ENCODE results near the gene FN3KRP. TPM values are rescaled to one million over a fixed set of nuclear protein-coding genes. Genes with fewer than 3 reads are reported as not detected.

FN3KRP gene
- total and polyA plus RNA-seq, 10 of the 15 experiments (the other 5 are each of a cell fraction or from before 2014, with no cell fraction given), result 1.8 to 50.5 (median 26.5) TPM

- DNase-seq (ENCODE audit: low read depth, low spot score) (no peak), FAIRE-seq (no peak), ATAC-seq (no peak)
- H3K4me1 ChIP-seq (ENCODE audit: control insufficient read depth, insufficient read depth, low read length), result no peaks in the 10 kb centered on the region
- intact Hi-C loops (cut with micrococcal nuclease; ENCODE audit: unreplicated experiment) (no loop called here), in situ Hi-C loops (cut with MboI) (no loop called here)
- no peak overlapping the region for H3K4me2 ChIP-seq (ENCODE audit: control insufficient read depth, insufficient read depth)
- ChIA-PET CTCF (no interaction called here), RAD21 (ENCODE audit: unreplicated experiment) (no interaction called here), SMC1A (ENCODE audit: uncharacterized antibody, unreplicated experiment) (no interaction called here), POLR2A (no interaction called here)
- BruUV-seq (replicated peaks), result no TSS peak
- H3K36me3 ChIP-seq (ENCODE audit: control insufficient read depth in 2 of 2, insufficient read depth in 2 of 2, low read length in 1 of 2), result peaks cover 2% of the 10 kb centered on the region in 2 experiments; a peak in 3 of 4 replicates
- no peak overlapping the region for H3K9ac ChIP-seq (ENCODE audit: control insufficient read depth, insufficient read depth, low read length)
- WGBS (ENCODE audit: insufficient coverage, insufficient replicate concordance, low lambda C conversion rate, missing lambda C conversion rate), result 97% methylated on average over 13 of the region's 13 CpGs
- no peaks in the 10 kb centered on the region for H4K20me1 ChIP-seq (ENCODE audit: control insufficient read depth, insufficient read depth)
- no peaks in the 10 kb centered on the region for H3K79me2 ChIP-seq (ENCODE audit: control insufficient read depth, insufficient read depth, low read length)
- no peak overlapping the region for H3K4me3 ChIP-seq
- H3K9me3 ChIP-seq (replicated peaks; ENCODE audit: control insufficient read depth, insufficient read depth, low read length), result peaks cover 7% of the 10 kb centered on the region; the same call in 2 of the 3 replicates
- H3K27me3 ChIP-seq (replicated peaks in 1 of 2; ENCODE audit: control insufficient read depth in 2 of 2, insufficient read depth in 2 of 2, low read length in 1 of 2), result no peaks in the 10 kb centered on the region
- H2AFZ ChIP-seq (ENCODE audit: control insufficient read depth, low read depth, low read length), result no peak overlapping the region
- H3K27ac ChIP-seq (ENCODE audit: control insufficient read depth, insufficient read depth), result no peak overlapping the region
- TF ChIP-seq NKRF (conservative IDR thresholded peaks at IDR 0.05), result no peak
- no peak for TF ChIP-seq CREB1 (IDR thresholded peaks at IDR 0.05; ENCODE audit: low read depth)
- no peak for TF ChIP-seq CREM (IDR thresholded peaks at IDR 0.05; ENCODE audit: low read depth)
- no peak for TF ChIP-seq TCF12 (IDR thresholded peaks at IDR 0.05; ENCODE audit: low read depth, low read length)
- TF ChIP-seq BMI1 (IDR thresholded peaks at IDR 0.05; ENCODE audit: borderline replicate concordance), result no peak
- no peak for TF ChIP-seq PML (IDR thresholded peaks at IDR 0.05; ENCODE audit: low read length)
- no peak for TF ChIP-seq BCL3 (IDR thresholded peaks at IDR 0.05; ENCODE audit: borderline replicate concordance, insufficient read depth, low read depth, low read length, poor library complexity, severe bottlenecking)
- no peak for TF ChIP-seq RUNX3 (IDR thresholded peaks at IDR 0.05; ENCODE audit: low read length)
- TF ChIP-seq SMARCA5 (IDR thresholded peaks at IDR 0.05), result no peak
- no peak for TF ChIP-seq SUPT20H (IDR thresholded peaks at IDR 0.05; ENCODE audit: borderline replicate concordance, control insufficient read depth, low read depth, low read length)
- TF ChIP-seq EZH2 (IDR thresholded peaks at IDR 0.05; ENCODE audit: borderline replicate concordance, control insufficient read depth, low read depth, low read length), result no peak
- TF ChIP-seq CUX1 (IDR thresholded peaks at IDR 0.05; ENCODE audit: insufficient replicate concordance, low read depth, low read length), result no peak
- TF ChIP-seq RAD21 (IDR thresholded peaks at IDR 0.05; ENCODE audit: insufficient read depth, low read depth, low read length), result no peak
- TF ChIP-seq CEBPB (IDR thresholded peaks at IDR 0.05; ENCODE audit: borderline replicate concordance in 1 of 2, low read depth in 2 of 2, low read length in 2 of 2), result no peak
Measured at GRCh38 chr17:82732118-82732743, 15.7 kb downstream of the FN3KRP start.

Data from GM12878 (cell line).